Measurements from ENCODE around the gene MYBL2.

- TF ChIP-seq POLR2AphosphoS5 (IDR thresholded peaks at IDR 0.05; ENCODE audit: borderline replicate concordance, low read depth, low read length) (no peak), FOXP2 (optimal IDR thresholded peaks at IDR 0.05; ENCODE audit: control extremely low read depth, extremely low read length, insufficient read depth) (no peak), EZH2 (IDR thresholded peaks at IDR 0.05) (no peak)
These were observed 15.5 kb downstream of the MYBL2 start for GRCh38 chr20:43682446-43682845.
